ENCODE measurements around the gene MYT1.

GRCh38 chr20:64230461-64231145 is 66.4 kb downstream of the MYT1 start:
- no peak for TF ChIP-seq CTCF (conservative IDR thresholded peaks at IDR 0.05 in 1 of 2, IDR thresholded peaks at IDR 0.05 in 1 of 2; ENCODE audit: extremely low read depth in 1 of 2, insufficient read depth in 1 of 2, low read depth in 1 of 2, low read length in 2 of 2)
- TF ChIP-seq EZH2 (IDR thresholded peaks at IDR 0.05; ENCODE audit: borderline replicate concordance, low read length): no peak
